HG02981 (cell line): Measurements from ENCODE around the gene RIC8A.
A peak's percentile ranks its signal among the peaks of the same experiment; 100 is the strongest.

Experiments
- ATAC-seq: cut with Tn5 transposase; IDR thresholded peaks from one replicate; pipeline ENCODE4 v1.9.1; 2021; ENCODE audit warnings: mild to moderate bottlenecking, moderate library complexity; ENCODE audit not compliant: unreplicated experiment

RIC8A gene

DNA sequence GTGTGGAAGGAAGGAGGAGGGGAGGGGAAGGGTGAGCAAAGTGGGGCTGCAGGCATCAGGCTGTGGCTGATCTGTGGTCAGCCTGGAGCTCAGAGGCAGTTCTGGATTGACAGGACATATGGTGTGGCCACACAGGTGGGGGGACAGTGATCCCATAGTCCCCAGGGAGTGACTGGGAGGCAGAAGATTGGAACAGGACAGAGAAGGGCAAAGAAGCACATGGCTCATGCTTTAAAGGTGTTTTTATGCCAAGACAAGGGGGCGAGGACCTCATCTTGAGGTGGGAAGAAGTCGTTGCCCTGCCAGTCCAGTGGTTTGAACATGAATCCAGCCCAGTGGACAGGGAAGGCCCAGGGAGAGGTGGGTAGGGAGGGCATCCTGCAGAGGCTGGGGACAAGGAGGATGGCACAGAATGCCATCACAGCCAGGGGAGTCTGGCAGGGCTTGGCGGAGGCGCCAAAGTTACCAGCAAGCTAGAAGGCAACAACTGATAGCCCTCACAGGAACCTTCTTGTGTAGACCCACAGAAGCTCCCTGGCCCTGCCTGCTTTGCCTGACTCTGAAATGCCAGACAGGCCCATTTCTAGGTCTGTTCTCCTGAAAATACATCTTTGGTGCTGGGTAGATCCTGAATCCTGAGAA is 3.4 kb upstream of the RIC8A start:
- no peak for ATAC-seq

DNA sequence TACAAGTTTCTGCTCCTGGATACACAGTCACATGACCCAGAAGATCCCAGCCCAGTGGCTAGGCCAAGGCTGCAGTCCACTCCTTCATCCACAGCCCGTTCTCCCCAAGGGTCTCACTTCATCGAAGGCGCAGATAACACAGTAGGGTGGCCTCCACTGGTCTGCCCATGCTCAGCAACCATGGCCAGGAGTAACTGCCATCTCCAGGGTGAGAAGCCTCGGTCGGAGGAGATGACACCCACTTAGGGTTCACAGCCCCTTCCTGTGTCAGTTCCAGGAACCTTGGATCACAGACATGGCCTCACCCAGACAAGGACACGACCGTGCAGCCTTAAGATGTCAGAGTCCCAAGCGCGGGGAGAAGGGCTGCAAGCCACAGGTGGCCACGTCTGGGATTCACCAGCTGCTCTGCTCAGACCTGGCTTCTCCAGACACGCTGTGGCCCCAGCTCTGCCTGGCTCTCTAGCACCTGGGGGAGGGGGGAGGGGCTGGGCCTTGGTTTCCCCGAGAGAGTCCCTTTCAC is 2.9 kb upstream of the RIC8A start:
- ATAC-seq = no peak

DNA sequence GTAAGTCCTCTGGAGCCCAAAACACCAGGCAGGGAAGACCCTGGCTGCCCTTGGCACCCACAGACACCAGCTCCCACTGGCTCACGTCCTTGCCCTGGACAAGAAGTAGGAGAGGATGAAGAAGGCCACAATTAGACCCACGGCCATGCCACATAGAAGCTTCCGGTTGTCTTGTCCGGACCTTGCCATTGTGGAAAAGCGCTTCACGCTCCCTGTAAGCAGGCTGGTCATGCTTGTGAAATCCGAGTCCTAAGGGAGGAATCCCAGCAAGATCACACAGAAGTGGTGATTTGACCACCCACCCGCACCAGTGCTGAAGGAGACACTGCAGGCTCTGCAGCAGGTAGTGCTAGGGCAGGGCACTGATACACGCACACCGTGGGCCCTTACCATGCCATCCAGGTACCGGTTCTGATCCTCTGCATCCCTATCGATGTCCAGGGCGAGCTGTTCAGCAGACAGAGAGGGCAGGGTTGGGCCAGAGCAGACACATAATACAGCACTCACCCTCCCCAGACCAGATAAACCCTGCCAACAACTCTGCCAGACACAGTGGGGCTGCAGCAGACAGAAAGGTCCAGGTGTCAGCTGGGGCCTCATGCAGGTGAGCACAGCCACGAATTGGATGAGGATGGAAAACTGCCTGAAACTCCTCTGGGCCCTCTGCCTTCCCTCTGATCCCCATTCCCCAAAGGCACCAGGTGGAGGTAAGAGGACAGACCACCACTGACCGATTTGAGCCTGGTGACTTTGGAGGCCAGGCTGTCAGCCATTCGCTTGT is 2.1 kb upstream of the RIC8A start:
- no peak for ATAC-seq

DNA sequence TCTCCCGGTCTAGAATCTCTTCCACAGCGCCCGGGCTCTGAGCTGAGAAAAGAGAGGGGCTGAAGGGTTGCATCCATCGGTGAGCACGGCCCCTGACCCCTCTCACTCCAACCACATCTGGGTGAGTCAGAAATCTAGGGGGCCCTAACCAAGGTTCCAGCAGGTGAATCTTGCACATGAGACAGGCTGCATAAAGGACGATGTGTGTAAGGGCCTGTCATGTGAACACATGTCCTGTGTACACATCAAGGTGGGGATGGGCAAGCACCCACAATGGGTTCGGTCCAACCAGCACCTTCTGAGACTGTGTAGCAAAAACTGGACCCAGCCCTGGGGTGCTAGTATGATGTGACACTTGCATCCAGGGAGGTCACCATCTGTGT is 1.5 kb upstream of the RIC8A start:
- ATAC-seq = no peak

DNA sequence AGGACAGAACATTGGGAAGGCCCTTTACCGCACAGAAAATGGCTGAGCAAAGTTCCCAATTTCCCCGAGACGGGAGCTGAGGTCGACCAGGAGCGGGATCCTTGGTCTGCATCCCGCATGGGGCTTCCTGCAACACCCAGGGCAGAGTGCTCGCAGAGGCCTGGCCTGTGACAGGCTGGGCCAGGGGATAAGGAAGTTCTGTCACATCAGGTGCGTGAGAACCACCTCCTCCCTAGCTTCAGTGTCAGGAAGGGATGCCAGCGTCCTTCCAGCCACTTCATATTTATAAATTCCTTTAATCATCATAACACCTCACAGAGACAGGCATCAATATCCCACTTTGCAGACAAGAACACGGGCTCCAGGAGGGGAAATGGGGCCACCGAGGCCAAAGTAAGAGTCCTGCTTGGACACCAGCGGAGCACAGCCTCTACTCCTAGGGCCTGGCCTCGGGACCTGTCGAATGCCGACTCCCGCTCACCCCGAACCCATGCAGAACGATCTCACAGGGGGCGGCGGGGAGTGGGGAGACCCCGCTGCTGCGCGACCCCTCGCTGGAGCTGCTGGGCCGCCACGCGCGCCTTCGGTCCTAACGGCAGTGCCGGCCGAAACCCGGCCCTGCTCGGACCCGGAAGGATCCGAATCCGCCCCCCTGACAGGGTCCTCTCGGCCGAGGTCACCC is 841 bp upstream of the RIC8A start:
- ATAC-seq = peak; percentile 12

DNA sequence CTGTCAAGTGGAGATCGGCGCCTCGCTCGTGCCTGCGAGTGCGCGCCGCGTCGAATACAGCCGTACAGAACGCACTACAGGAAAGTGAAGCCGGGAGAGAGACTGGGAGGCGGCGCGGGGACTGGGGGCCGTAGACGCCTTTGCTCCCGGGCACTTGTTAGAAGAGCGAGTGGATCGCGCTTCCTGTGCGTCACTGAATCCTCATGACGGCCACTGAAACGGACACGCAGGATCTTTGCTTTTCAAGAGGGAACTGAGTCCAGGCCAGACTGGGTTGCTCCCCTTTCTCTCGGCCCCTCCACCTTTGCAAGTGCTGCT is 314 bp downstream of the RIC8A start:
- ATAC-seq = no peak

DNA sequence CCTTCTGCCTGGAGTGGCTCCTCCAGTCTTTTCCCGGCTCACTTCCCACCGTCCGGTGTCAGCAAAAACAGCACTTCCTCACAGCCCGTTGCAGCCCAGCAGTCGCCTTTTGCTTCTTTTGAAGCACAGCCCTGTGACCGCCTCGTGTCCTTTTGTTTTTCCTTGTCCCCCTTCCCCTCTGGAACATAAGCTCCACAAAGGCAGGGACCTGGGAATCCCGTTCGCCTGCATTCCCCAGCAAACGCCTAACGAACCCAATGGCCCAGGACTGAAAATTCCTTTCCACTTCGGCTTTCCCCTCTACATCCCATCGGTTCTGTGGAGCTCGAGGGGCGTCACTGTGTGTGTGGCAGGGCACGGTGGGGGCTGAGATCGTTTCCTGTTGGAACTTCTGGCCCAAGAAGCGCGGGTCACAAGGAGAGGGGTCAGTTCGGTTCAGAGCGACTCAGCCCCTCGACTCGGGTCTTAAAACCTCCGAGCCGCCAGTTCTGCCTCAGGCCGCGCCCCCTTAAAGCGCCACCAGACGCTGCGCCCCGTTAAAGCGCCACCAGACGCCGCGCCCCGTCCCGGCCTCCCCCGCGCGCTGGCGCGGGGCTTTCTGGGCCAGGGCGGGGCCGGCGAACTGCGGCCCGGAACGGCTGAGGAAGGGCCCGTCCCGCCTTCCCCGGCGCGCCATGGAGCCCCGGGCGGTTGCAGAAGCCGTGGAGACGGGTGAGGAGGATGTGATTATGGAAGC is 841 bp downstream of the RIC8A start:
- ATAC-seq = peak; percentile 37

DNA sequence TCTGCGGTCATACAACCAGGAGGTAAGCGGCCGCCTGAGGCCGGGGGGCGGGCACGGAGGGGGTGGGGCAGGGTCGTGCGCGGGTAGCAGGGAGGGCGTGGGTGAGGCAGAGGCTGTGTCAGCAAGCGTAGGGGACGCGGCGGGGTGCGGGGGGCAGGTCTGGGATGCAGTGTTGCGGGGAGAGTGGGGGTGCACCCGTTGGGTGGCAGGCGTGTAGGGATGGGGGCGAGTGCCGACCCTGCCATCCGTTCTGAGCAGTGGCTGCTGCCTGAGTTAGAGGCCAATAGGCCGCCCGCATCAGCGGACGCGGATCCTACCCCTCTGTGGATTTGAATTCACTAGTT is 1.4 kb downstream of the RIC8A start:
- ATAC-seq = no peak

DNA sequence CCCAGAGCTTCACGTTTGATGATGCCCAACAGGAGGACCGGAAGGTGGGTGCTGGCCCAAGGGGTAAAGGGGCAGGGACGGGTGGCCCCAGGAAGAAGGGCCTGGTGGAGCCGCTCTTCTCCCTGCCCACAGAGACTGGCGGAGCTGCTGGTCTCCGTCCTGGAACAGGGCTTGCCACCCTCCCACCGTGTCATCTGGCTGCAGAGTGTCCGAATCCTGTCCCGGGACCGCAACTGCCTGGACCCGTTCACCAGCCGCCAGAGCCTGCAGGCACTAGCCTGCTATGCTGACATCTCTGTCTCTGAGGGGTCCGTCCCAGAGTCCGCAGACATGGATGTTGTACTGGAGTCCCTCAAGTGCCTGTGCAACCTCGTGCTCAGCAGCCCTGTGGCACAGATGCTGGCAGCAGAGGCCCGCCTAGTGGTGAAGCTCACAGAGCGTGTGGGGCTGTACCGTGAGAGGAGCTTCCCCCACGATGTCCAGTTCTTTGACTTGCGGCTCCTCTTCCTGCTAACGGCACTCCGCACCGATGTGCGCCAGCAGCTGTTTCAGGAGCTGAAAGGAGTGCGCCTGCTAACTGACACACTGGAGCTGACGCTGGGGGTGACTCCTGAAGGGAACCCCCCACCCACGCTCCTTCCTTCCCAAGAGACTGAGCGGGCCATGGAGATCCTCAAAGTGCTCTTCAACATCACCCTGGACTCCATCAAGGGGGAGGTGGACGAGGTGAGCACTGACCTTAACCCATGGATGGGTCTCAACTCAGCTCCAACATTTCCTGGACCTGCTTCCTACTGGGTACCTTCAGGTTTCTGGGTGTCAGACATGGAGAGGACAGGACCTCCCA is 2.0 kb downstream of the RIC8A start:
- ATAC-seq = no peak

DNA sequence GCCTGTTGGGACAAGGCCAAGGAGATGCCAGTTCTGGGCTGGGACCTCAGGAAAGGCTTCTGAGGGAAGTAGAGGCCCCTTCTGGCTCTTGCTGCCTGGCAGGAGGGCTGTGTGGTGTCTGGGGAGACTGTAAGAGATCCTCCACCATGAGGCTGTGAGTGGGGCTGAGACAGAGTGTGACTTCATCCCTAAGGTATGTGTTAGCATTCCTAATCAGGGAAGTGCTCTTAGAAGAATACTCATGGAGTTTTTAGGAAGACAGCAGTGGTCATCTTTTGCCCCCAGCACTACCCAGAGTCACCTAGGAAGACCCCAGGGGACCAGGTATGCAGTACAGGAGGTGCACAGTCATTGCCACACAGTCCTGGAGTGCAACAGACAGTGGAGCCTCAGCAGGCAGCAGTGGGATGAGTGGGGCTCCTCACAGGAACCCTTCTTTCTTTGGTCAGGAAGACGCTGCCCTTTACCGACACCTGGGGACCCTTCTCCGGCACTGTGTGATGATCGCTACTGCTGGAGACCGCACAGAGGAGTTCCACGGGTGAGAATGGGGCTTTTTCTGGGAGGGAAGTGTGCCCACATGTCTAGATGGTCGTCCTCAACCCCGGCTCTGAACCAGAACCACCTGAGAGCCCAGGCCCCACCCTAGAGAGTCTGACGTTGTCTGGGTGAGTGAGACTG is 2.8 kb downstream of the RIC8A start:
- no peak for ATAC-seq

DNA sequence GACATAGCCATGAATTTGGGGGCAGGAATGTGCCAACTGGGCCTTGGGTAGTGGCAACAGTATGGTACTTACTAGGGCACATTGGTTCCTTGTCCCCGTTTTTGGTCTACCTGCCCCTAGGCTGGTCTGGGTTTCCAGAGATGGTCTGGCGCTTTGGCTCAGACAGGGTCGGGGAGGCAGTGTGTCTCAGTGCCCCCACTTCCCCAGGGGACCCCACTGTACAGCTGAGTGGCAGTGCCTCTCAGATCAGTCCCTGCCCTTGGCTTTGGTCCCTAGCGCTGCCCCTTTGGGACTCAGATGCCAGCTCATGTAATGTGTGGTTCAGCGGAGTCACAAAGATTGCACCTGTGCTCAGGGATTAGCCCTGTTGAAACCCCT is 3.3 kb downstream of the RIC8A start:
- no peak for ATAC-seq

DNA sequence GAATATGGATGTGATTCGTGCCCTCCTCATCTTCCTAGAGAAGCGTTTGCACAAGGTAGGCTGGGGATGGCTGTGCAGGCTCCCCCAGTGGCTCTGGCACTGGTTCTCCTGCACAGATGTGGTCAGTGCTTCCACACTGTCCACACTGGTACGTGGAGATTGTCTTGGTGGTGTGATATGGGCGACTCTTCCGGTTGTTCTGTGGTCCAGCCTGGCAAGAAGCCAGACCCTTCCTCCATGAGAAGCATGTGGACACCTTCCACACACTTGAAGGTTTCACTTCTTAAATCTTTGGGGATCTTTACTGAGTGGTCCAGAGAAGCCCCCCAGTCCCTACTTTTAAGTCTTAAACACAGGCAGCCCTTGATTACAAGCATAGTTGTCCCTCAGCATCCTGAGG is 3.8 kb downstream of the RIC8A start:
- ATAC-seq = no peak

DNA sequence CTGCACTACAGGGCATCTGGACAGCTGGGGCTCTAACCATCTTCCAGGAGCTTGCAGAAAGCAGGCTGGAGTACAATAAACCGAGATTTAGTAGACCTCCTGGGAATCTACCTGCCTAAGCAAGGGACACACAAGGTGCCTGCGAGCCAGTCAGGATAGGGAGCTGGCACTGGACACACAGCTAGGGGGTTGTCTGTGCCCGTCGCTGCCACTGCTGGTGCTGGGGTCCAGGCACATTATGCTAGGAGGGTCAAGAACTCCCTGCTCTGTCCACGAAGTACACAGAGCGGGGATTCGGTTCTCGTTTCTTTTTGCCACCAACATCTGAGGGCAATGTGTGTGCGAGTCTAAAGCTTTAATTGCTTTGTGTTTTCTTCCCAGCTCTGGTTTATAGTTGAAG is 4.2 kb downstream of the RIC8A start:
- ATAC-seq = no peak

DNA sequence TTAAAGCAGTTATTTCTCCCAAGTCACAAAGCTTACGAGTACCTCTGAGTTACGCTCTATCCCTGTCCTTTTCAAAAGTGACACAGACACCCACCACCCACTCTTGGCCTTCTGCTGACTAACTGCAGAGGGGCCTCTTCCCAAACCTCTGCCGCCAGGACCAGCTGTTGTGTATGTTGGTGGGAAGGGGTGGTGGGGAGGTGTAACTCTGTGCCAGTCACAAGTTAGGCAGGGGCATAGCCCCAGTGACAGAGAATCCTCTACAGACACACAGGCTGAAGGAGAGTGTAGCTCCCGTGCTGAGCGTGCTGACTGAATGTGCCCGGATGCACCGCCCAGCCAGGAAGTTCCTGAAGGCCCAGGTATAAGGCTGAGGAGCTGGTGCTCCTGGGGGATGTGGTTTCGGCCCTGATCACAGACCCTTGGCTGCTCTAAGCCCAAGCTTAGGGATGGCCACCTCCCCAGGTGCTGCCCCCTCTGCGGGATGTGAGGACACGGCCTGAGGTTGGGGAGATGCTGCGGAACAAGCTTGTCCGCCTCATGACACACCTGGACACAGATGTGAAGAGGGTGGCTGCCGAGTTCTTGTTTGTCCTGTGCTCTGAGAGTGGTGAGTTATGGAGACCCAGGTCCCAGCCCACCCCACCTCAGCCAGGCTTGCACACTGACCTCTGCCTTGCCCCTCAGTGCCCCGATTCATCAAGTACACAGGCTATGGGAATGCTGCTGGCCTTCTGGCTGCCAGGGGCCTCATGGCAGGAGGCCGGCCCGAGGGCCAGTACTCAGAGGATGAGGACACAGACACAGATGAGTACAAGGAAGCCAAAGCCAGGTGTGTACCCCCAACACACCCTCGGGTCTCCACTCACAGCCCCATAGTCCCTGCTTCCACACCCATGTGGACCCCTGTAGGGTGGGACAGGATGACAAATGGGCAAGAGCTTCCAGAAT is 4.9 kb downstream of the RIC8A start:
- ATAC-seq = no peak

DNA sequence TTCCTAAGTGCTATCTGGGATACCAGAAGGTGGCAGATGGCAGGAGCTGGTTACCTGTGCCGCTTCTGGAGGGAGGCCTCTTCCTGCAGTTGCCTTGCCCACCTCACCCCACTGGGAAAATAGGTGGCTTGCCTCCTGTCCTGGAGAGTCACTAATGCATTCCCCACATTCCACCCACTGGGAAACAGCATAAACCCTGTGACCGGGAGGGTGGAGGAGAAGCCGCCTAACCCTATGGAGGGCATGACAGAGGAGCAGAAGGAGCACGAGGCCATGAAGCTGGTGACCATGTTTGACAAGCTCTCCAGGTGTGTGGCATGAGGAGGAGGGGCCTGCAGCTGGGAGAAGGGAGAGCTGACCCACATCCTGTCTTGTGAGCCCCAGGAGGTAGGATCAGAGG is 5.6 kb downstream of the RIC8A start:
- ATAC-seq = no peak

DNA sequence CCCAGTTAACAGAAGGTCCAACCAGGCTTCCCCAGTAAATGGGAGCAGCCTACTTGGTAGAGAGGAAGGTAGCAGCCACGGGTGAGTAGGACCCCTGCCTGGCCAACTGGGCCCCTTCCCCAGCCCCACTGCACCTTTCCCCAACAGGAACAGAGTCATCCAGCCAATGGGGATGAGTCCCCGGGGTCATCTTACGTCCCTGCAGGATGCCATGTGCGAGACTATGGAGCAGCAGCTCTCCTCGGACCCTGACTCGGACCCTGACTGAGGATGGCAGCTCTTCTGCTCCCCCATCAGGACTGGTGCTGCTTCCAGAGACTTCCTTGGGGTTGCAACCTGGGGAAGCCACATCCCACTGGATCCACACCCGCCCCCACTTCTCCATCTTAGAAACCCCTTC is 6.6 kb downstream of the RIC8A start:
- no peak for ATAC-seq

DNA sequence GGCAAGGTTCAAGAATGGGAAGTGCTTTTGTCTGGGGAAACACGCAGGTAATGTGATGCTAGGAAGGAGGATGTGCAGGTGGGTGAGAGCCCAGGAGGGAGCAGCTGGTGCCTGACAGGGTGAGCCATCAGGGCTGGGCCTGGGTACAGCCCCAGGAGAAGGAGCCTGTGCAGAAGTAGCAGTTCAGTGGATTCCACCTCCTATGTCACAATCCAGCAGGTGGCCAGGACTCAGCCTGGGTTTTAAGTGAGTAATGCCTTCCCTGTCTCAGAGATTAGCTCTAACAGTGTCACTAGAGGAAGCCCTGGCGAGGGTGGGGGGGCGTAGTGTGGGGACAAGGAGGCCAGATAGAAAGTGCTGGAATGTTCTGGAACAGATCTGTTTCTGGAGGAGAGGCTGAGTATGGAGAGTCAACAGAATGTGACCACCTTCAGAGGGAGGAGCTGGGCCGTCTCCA is 8.1 kb downstream of the RIC8A start:
- no peak for ATAC-seq

DNA sequence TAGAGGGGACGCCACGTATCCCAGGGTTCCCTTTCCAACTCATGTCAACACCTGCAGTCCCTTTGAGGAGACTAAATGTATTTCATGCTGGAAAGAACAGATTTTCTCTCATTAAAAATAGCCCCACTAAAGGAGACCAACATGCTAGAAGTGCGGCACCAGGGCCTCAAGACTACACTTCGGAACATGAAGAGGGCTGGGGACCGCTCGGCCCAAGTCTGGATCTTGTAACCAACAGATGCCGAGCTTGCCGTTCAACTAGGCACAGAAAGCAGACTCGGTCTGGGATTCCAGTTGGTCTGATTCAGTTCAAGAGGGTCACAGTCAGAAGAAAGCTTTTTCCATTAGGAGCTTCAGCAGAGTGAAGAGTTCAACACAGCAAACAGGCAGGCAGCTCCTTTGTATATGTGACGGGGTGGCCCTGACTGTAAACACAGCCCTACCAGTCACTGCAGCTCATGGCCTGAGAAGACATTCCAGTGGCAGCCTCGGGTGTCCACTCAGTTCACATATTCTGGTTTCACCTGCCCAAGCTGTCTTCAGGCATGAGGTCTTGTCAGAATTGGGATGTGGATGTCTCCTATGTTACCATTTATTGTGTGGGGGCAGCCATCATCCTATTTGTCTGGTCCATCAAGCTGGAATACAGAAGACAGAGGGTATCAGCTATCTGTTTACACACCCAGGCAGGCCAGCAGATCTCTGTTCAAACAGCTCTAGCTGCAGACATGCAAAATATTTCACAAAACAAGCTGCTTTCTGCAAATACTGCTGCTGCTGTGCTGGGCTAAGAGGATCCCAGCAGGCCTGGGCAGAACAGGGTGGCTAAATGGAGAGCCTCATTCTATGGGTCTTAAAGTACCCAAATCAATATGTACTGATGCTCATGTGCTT is 8.8 kb downstream of the RIC8A start:
- no peak for ATAC-seq
